Panc1 (cell line): Measurements from ENCODE around the gene GYPE. TPM values are rescaled to one million over a fixed set of nuclear protein-coding genes. Genes with fewer than 3 reads are reported as not detected.
"Not testable (repeated sequence)": the region's sequence is repeated elsewhere in the genome, so short reads cannot be mapped to it uniquely, and the experiment has no call there.

Experiments used
- ATAC-seq: fragments of 200-7000 bp; cut with Tn5 transposase; 2 replicates; pipeline ENCODE4 v1.9.1; 2020; ENCODE audit warnings: mild to moderate bottlenecking, moderate library complexity
- BruUV-seq: library from RNA; stranded (reverse); fragments of 400-500 nt; replicated peaks from 2 replicates; lab custom pipeline; 2021; lab: Mats Ljungman, UMichigan
- CTCF ChIA-PET: fragments of 300-600 bp; sonication (Branson Sonifier 250); formaldehyde crosslinking; loops from one replicate; lab custom pipeline; 2022; ENCODE audit warnings: antibody characterized with exemption; lab: Charles Lee
- POLR2A ChIA-PET: fragments of 300-600 bp; sonication (Branson Sonifier 250); formaldehyde crosslinking; loops from one replicate; lab custom pipeline; 2022; ENCODE audit warnings: antibody characterized with exemption; lab: Charles Lee
- DNase-seq: peaks from one replicate; pipeline ENCODE4 v3.0.0-alpha.2; 2010; ENCODE audit warnings: low read depth, low spot score
- H3K27ac ChIP-seq: 2 replicates; pipeline ENCODE4 v1.5.1; 2011; ENCODE audit warnings: mild to moderate bottlenecking, low read length, inconsistent platforms
- H3K27me3 ChIP-seq: fragments of 200-500 bp; sonication (Bioruptor generic); 2 replicates; pipeline ENCODE4 v1.6.0; 2014; ENCODE audit warnings: low read length, inconsistent platforms; ENCODE audit not compliant: control insufficient read depth, insufficient read depth
- H3K36me3 ChIP-seq: fragments of 200-500 bp; sonication (Bioruptor generic); 2 replicates; pipeline ENCODE4 v1.5.1; 2014; ENCODE audit warnings: inconsistent platforms, mild to moderate bottlenecking, low read length, moderate library complexity; ENCODE audit not compliant: control insufficient read depth, insufficient read depth
- H3K4me1 ChIP-seq: 2 replicates; pipeline ENCODE4 v1.5.1; 2011; ENCODE audit warnings: inconsistent platforms, mild to moderate bottlenecking, low read length, moderate library complexity; ENCODE audit not compliant: control insufficient read depth, insufficient read depth
- H3K4me3 ChIP-seq, 2 experiments: 2 replicates each; pipeline ENCODE4 v1.5.1; 2011 to 2012; ENCODE audit warnings: low read depth in 2 of 2, low read length in 2 of 2, mild to moderate bottlenecking in 2 of 2, inconsistent platforms in 1 of 2, moderate library complexity in 1 of 2
- H3K9me3 ChIP-seq: fragments of 200-500 bp; sonication (Bioruptor generic); 2 replicates; pipeline ENCODE4 v1.5.1; 2014; ENCODE audit warnings: low read depth, mild to moderate bottlenecking, inconsistent platforms, low read length, moderate library complexity; ENCODE audit not compliant: control insufficient read depth, insufficient read depth
- in situ Hi-C: cut with HindIII; loops from 2 replicates; pipeline ENCODE4 v1.10.0; 2016; ENCODE audit warnings: low sequenced_read_pairs, low pct_unique_long_range_greater_than_20kb
- intact Hi-C: fragments of 100-400 bp; cut with micrococcal nuclease; formaldehyde crosslinking; loops from one replicate; pipeline ENCODE4 v1.10.0; 2022; ENCODE audit not compliant: unreplicated experiment
- total RNA-seq: library from RNA; stranded (reverse); gene quantifications from one replicate; pipeline ENCODE4 v1.2.1, GENCODE V29; 2021; ENCODE audit not compliant: unreplicated experiment

The GYPE gene
- total RNA-seq, 1 experiment from 2014 or later = 0.15 TPM

GRCh38 chr4:143834196-143834595, 71.2 kb downstream of the GYPE start:
- H3K4me1 ChIP-seq, POLR2A ChIA-PET, intact Hi-C loops, H3K4me3 ChIP-seq, H3K27me3 ChIP-seq, DNase-seq, CTCF ChIA-PET, in situ Hi-C loops, H3K27ac ChIP-seq, H3K36me3 ChIP-seq, ATAC-seq, H3K9me3 ChIP-seq, BruUV-seq: not testable (repeated sequence)

DNA sequence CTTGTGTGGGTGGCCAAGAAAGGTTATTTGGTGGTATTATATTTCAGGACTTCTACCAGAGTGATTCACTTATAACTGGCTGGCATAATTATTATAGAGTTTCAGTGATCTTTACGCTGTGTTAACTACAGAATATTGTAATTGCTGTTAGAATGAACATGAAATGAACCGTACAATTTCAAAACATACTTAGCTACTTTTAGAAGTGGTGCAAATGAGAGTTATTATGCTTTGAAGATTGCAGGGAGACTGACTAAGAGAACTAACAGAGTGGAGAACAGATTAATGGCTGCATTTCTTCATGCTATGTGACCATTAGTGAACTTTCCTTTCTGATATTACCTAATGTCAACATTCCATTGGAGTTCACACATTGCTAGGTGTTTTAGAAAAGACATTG, 71.7 kb downstream of the GYPE start:
- BruUV-seq, H3K36me3 ChIP-seq, DNase-seq, in situ Hi-C loops, intact Hi-C loops, H3K27ac ChIP-seq, CTCF ChIA-PET, H3K4me1 ChIP-seq, H3K27me3 ChIP-seq, H3K9me3 ChIP-seq, POLR2A ChIA-PET, H3K4me3 ChIP-seq, ATAC-seq: not testable (repeated sequence)

DNA sequence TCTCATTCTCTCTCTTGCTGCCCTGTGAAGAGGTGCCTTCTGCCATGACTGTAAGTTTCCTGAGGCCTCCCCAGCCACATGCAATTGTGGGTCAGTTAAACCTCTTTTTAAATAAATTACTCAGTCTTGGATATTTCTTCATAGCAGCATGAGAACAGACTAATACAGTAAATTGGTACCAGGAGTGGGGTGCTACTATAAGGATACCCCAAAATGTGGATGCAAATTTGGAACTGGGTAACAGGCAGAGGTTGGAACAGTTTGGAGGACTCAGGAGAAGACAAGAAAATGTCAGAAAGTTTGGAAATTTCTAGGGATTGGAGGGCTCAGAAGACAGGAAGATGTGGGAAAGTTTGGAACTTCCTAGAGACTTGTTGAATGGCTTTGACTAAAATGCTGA, 74.8 kb downstream of the GYPE start:
- POLR2A ChIA-PET, BruUV-seq, H3K4me3 ChIP-seq, intact Hi-C loops, CTCF ChIA-PET, H3K27ac ChIP-seq, H3K4me1 ChIP-seq, H3K9me3 ChIP-seq, in situ Hi-C loops, ATAC-seq, H3K36me3 ChIP-seq, DNase-seq, H3K27me3 ChIP-seq: not testable (repeated sequence)

DNA sequence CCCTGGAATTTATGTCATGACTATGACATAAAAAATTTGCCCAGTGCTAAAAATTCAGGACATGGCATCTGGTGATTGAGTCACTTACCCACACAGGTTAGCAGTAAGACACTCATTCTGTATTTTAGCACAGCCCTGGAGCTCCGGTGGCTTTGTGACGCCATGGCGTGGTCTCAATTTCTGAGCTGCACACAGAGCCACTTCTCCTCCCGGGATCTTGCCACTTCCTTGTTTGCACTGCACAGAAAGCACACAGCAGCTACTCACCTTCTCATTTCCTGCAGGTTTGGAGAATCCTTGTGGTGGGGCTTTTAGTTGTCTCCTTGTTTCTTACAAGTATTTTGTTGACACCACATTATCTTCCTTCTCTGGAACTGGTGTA, 76.1 kb downstream of the GYPE start:
- H3K4me1 ChIP-seq, H3K27ac ChIP-seq, H3K36me3 ChIP-seq, BruUV-seq, ATAC-seq, intact Hi-C loops, H3K9me3 ChIP-seq, DNase-seq, in situ Hi-C loops, CTCF ChIA-PET, POLR2A ChIA-PET, H3K27me3 ChIP-seq: not testable (repeated sequence)
- peak overlapping the region in 1 of 2 experiments; percentile 43; a peak in 2 of 4 replicates for H3K4me3 ChIP-seq

Other genes starting within 250 kb of the GYPE start
- gene FREM3, start 204.9 kb downstream of the GYPE start, total RNA-seq = not detected
- not detected for gene GYPB, start 113.8 kb upstream of the GYPE start, total RNA-seq
- gene GYPA, start 235.2 kb upstream of the GYPE start, total RNA-seq = not detected